GM19043 (cell line): ENCODE measurements around the gene CHRNB1.

ENCODE experiments used
- ATAC-seq: cut with Tn5 transposase; IDR thresholded peaks from one replicate; pipeline ENCODE4 v1.9.1; 2021; ENCODE audit warnings: low read depth; ENCODE audit not compliant: unreplicated experiment

Gene CHRNB1

DNA sequence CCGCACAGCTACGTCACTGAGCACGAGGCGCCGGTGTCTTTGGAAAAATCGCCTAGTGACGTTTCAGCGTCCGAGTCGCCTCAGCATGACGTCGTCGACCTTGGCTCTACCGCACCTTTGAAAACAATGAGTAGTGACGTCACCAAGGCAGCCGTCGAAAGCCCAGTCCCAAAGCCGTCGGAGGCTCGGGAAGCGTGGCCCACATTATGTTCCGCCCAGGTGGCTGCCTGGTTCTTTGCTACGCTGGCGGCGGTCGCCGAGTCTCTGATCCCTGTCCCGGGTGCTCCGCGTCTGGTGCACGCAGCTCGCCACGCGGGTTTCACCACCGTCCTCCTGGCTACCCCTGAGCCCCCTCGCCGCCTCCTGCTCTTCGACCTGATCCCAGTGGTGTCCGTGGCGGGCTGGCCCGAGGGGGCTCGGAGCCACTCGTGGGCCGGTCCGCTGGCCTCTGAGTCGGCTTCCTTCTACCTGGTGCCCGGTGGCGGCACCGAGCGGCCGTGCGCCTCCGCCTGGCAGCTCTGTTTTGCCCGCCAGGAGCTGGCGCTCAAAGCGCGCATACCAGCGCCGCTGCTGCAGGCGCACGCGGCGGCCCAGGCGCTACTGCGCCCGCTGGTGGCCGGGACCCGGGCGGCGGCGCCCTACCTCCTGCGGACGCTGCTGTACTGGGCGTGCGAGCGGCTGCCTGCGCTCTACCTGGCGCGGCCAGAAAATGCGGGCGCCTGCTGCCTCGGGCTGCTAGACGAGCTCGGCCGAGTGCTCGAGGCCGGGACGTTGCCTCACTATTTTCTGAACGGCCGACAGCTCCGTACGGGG lies 8.1 kb upstream of the CHRNB1 start:
- no peak for ATAC-seq

DNA sequence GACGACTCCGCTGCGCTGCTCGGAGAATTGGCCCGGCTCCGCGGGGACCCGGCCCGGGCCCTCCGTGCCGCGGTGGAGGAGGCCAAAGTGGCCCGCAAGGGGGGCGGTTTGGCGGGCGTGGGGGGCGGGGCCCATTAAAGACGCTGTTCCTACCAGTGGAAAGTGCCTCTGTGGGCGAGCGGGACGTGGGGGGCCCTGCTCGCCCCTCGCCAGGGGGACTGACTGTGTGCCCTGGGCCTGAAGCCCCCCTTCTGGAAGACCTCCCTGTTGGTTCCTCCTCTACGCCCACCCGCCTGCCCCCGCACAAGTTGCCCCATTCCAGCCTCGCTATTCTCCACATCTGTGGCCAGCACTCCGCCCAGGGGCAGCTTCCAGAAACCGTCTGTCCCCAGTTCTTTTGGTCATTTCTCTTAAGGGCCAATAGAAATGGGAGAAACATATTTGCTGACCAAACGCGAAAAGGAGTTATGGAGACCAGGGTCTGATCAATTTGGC lies 7.4 kb upstream of the CHRNB1 start:
- ATAC-seq = no peak

DNA sequence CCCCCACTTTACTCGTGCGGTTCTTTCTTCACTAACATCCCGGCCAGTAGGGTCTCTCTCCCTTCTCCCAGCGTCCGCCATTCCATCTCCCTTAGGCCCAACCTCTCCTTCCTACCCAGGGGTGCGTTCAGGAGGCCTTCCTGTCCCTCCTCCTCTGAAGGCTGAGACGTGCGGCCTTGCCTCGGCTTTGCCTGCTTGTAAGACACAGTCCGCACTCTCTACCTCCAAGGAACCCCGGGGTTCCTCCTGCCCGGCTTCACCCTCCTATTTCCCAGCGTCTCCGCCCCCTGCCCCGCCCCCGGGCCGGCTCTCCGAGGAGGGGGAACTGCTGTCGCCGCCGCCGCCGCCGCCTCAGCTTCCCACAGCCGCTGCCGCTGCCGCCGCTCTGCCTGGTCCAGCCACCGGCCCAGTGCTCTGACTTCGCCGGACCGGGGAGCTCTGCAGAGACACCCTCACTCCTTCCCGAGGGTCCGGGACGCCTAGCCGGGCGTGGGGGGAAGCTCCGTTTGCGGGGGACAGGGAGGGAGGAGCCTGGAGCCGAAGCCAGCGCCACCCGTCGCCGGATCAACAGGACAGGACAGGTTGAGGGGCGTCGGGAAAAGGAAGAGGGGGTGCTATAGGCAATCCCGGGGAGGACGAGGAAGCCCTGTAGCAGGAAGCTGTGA lies 6.8 kb upstream of the CHRNB1 start:
- ATAC-seq = no peak

DNA sequence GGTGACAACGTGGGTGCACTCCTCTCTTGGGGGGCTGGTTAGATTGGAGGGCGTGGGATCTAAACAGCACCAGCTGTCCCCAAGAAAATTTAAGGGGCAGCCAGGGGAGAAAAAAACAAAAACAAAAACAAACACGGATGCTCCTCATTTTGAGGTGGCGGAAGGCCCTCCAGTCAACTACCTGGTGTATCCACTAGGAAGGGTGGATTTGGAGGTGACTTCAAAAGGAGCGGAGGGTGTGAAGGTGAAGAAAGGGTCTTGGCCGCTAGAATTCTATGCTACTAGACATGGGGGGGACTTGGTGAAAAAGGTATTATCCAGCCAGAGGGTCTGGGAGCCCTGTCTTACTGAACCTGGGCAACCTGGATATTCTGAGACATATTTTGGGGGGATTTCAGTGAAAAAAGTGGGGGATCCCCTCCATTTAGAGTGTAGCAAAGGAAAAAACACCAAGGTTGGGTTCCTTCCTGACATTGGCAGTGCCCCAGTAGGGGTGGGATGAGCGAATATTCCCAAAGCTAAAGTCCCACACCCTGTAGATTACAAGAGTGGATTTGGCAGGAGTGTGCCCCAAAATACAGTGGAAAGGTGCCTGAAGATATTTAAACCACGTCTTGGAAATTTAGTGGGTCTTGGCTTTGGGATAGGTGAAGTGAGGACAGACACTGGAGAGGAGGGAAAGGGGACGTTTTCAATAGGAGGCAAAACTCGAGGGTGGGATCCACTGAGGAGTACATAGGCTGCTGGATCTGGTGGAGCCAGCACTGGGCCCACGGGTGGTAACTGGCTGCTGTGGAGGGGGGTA lies 6.0 kb upstream of the CHRNB1 start:
- no peak for ATAC-seq

DNA sequence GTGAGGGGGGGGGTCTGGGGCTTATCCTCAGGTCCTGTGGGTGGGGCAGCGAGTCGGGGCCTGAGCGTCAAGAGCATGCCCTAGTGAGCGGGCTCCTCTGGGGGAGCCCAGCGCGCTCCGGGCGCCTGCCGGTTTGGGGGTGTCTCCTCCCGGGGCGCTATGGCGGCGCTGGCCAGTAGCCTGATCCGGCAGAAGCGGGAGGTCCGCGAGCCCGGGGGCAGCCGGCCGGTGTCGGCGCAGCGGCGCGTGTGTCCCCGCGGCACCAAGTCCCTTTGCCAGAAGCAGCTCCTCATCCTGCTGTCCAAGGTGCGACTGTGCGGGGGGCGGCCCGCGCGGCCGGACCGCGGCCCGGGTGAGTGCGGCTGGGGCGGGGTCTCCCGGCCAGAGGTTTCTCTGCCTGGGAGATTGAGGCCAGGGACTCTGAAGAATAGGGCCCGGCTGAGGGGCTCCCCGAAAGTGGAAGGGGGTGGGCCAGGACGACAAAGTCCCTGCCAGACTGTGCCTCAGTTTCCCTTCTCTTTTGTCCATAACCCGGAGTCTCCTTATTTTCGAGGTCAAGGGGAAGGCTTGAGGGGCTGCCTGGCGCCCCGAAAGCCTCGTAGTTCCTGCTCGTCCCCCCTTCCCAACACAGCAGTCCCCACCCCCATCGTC lies 5.3 kb upstream of the CHRNB1 start, which contains the start of gene FGF11:
Gene FGF11, plus strand, starts transcription at position 51 of the 651 bp plus-strand sequence. Its CDS starts 109 bp downstream, at position 160.
- ATAC-seq = no peak

DNA sequence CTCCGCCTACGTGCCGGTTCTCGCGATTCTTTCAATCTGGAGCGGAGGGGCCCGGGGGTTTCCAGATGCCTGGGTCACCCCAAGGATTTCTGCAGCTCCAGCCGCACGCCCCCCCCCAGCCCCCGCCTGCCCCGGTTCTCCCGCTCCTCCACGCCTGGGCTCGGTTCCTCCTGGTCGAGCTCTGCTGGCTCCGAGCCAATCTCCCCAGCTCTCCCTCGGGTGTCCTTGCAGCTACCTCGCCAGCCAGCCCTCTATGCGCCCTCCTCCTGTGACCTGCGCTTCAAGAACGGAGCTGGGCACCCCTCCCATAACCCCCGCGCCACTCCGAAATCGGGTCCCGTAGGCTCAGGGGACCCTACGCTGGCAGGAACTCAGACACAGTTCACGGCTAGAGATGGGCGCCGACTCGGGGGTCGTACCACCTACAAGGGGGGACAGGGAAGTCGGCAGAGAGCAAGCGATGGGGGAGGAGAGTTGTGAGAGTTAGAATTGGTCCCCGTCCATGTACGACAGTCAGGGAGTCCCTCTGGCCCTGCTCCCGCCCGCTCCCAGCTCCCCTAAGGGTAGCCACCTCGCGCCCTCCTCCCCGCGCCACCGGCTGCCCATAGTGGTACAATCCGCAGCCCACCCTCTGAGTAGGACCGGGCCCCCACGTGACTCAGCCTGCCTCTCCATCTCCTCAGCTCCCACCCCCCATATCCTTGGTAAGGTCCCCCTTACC lies 4.6 kb upstream of the CHRNB1 start:
- no peak for ATAC-seq

DNA sequence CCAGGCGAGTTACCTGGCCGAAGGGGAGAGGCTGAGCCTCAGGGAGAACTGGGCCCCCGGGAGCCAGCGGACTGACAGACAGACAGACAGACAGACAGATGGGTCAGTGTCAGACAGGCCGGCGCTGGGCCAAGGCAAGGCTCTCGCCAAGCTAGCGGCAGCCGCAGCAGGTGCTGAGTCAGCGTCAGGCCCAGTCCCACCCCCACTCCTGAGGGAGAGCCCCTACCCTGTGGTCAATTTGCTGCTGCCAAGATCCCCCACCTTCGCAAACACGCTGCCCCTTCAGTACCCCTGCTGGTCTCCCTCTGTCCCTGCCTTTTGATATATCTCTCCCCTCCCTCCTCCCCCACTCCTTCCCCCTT lies 4.0 kb upstream of the CHRNB1 start:
- ATAC-seq = no peak

DNA sequence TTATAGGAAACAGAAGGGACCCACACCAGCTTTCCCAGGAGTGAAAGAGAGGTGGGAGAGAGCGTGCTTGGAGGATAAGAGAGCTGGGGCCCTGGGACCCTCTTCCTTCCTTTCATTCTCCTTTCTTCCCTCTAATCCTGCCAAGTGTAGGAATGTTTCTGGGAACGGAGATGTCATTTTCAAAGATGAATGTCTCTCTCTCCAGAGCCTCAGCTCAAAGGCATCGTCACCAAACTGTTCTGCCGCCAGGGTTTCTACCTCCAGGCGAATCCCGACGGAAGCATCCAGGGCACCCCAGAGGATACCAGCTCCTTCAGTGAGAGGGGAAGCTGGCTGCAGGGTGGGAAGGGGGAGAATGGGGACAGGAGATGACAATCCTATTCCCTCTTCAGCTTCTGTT lies 3.6 kb upstream of the CHRNB1 start:
- no peak for ATAC-seq

DNA sequence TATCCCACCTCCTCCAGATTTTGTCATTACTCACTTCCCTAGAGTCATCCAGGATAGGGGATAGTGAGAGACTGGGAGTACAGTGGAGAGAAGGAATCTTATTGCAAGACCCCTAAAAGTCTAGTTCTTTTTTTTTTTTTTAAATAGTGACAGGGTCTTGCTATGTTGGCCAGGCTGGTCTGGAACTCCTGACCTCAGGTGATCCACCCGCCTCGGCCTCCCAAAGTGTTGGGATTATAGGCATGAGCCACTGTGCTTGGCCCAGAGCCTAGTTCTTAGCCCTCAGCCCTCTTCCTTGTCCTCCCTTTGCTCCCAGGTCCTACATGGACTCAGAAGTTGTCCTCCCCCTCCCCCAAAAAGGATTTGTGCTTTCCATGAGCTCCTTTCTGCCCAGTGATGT lies 2.7 kb upstream of the CHRNB1 start:
- no peak for ATAC-seq

DNA sequence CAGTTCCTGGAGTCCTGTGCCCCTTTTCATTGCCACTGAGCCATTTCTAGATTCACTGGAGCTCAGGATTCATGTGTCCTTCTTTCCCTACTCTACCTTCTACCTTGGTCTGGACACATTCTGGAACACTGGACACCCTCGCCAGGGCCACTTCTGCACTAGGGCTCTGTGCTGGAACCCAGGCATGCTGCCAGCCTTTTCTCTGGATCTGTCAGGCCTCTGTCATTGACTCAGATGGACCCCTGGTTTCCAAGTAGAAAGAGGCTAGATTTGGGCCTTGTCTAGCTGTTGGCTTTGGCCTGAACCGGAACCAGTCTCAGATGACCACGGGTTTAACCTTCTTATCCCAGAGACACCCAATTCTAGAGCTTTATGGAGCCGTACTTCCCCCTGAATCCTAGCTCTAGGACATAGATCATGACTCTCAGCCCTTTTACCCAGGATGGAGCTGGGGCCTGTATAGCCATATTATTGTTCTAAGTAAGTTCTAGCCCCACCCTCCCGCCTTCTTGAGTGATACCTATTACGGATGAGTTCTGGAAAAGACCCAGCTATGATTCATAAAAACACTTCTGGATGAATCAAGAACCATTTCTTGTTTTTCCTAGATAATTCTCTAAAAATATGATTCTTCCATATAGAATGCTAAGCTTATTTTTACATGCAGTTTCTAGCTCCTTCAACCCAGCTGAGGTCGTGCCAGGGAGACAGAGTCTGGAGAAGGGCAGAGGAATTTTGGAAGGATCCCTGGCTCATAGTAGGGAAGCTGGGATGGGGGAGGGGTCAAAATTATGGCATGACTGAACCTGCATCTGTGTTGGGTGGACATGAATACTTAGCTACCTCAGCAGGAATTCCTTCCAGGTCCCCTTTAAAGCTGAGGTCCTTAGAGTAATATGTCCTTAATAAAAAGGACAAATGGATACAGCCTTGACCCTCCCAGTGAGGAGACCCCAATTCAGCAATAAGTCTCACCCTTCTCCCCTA lies 1.1 kb upstream of the CHRNB1 start:
- ATAC-seq = no peak

DNA sequence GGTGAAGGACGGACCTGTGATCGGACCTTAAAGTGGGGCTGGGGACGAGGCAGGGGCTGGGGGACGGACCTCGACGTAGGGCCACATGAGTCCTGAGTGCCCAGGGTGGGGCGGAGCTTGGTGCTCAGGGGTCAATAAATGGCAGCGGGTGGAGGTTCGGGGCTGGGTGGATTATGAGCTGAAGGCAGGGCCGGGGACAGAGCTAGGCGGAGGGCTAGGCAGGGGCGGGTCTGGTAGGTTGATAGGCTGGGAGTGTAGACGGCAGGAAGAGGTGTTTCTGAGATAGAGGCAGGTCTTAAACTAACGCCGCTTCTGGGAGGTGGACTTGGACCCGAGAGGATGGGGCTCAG lies 733 bp downstream of the CHRNB1 start:
- ATAC-seq = no peak

DNA sequence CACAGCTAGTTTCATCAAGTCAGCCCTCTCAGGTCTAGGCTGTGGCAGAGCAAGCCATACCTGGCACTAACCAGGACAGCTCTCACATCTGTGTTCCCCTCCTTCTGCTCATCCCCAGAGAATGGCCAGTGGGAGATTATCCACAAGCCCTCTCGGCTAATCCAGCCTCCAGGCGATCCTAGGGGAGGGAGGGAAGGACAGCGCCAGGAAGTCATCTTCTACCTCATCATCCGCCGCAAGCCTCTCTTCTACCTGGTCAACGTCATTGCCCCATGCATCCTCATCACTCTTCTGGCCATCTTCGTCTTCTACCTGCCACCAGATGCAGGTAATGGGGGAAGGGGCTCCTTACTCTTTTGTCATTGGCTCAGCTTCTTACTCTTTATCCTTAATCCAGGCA lies 3.6 kb downstream of the CHRNB1 start:
- ATAC-seq = no peak

DNA sequence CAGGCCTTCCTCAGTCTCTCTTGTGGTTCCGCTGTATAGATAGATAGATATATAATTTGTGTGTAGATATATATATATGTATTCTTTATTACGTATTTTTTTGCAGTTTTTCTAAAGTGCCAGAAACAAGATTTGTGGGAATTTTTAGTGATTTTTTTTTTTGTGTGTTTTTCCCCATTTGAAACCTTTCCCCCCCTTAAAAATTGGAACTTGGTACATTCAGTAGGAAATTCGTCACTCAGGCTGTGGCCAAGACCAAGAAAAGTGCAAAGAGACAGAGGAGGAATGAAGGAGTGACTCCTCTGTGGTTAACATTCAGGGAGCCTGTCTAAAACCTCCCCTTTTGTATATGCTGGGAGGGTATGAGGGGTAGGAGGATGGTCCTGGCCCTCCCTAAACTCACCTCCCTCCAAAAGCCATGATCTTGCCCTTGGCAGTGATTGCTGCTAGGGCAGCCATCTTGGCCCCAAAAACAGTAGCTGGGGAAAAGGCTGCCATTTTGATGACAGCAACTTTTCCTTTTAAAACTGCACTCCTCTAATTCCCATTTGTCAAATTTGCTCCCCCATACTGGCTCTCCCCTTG lies 15.2 kb downstream of the CHRNB1 start:
- no peak for ATAC-seq

DNA sequence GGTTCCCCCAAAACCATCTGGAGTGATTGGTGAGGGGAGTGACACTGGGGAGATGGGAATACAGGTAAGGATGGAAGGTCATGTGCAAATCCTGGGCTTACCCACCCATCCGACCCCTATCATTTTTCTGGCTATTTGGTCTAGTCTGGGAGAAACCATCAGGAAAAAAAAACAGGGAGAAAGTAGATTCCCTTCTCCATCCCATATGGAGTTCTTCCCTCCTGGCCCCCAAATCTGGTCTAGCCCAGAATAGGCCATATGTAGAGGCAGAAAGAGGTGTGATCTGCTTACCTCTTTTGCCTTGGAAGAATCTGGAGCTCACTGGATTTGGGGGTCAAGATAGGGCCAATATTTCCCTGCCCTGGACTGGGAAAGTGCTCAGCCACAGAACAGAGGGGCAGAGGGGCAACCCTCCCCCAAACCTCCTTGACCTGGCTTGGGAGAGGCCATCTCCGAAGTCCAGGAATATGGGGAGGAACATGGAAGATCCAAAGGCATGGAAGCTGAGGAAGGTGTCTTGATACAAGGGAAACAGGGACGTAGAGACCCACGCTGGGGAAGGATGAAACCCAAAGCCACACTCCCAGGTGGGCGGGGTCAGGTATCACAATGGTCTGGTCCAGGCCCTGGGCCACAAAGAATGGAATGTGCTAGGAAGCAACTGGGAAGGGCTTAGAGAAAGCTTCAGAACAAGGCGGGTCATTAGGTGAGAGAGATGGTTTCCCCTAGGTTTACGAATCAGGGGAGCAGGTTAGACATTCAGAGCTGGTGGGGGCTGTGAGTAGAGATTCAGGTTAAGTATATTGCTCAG lies 16.2 kb downstream of the CHRNB1 start:
- ATAC-seq = no peak

DNA sequence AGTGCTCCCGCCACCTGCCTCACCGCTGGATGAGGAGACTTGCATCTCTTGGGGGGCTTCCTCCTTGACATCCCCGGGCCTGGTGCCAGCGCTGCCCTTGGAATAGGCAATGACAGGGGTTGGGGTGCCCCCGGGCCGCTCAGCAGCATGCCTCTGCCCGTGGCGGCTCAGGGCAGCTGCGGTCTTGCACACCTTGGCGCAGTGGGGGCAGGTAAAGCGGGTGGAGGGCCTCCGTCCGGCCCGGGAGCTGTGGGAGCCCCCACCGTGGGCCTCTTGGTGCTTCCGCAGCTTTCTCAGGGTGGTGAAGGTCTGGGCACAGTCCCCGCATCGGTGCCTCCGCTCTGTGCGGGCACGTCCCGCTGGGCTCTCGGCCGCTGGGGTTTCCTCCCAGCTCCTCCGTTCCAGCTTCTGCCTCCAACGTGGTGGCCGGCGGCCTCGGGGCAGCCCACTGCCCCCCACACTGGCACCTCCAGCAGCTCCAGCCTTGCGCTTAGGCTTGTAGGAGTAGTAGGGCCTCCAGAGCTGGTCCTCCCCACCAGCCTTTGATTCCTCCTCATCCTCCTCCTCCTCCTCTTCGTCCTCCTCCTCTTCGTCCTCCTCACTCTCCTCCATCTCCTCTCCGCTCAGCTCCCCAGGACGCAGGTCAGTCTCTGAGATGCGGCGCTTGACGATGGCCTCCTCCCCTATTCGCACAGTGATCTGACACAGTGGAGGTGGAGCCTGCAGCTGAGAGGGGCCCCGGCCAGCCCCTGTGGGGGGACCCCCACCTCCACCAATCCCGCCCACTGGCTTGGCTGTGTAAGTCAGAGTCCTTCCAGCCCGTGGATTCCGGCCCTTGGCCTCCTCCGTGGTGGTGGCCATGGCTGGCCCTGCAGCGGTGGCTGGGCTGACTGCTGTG lies 17.9 kb downstream of the CHRNB1 start:
- no peak for ATAC-seq

DNA sequence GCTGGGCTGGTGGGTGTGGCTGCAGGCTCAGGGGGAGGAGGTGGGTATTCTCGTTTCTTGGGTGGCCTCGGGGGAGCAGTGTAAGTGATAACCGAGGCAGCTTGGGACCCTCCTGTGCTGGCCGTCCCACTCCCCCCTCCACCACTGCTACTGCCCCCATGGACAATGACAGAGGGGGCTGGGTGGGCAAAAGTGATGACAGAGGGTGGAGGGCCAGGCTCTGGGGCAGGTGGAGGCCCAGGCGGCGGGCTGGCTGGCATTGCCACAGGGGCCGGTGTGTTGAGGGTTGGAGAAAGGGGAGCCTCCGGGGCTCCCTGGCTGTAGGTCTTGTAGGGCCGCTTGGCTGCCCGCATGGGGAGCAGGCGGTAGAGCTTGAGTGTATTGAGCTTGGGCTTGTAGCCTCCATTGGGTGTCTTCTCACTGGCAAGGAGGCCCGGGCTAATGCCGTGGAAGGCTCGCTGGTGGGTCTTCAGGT lies 18.5 kb downstream of the CHRNB1 start:
- ATAC-seq = no peak

DNA sequence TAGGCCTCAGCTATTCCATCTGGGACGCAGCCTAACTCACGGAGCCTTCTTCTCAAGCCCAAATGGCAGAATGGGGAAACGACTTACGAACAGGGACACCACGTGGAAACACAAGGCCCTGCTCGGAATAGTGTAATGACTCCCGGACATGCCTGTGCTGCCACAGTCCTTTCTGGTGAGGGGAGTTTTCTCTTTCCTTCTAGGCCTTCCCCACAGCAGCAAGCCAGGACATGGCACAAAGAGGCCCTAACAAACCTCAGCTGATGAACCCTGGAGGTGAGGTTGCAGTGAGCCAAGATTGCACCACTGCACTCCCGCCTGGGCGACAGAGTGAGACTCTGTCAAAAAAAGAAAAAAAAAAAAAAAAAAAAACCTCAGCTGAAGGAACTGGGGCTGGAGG lies 19.2 kb downstream of the CHRNB1 start:
- no peak for ATAC-seq
